Fibroblast of skin of right biceps (primary cell): ENCODE measurements around the gene TOMM5.
A peak's percentile ranks its signal among the peaks of the same experiment; 100 is the strongest.

Experiments used
- DNase-seq: peaks from one replicate; pipeline ENCODE4 v3.0.0-alpha.2; 2013

TOMM5 gene

GRCh38 chr9:37592108-37592951 lies at the start of gene TOMM5:
Gene TOMM5 (minus strand): TSS chr9:37592597. CDS start chr9:37592532, 65 bp downstream.
- DNase-seq: peak; percentile 94

- no peak for DNase-seq
Measured at GRCh38 chr9:37641331-37641730, 48.9 kb upstream of the TOMM5 start.

GRCh38 chr9:37640246-37640645 lies 47.8 kb upstream of the TOMM5 start:
- DNase-seq: no peak

- no peak for DNase-seq
Measured at GRCh38 chr9:37639841-37640240, 47.4 kb upstream of the TOMM5 start.

- DNase-seq: no peak
Measured at GRCh38 chr9:37639109-37639762, 46.8 kb upstream of the TOMM5 start.

- DNase-seq: no peak
Measured at GRCh38 chr9:37636511-37637448, 44.4 kb upstream of the TOMM5 start.

GRCh38 chr9:37635808-37636207 lies 43.4 kb upstream of the TOMM5 start:
- no peak for DNase-seq

GRCh38 chr9:37632479-37632878 lies 40.1 kb upstream of the TOMM5 start:
- DNase-seq: no peak

- DNase-seq: no peak
Measured at GRCh38 chr9:37626708-37627292, 34.4 kb upstream of the TOMM5 start.

GRCh38 chr9:37625758-37626147 lies 33.4 kb upstream of the TOMM5 start:
- no peak for DNase-seq

- no peak for DNase-seq
Measured at GRCh38 chr9:37625036-37625757, 32.8 kb upstream of the TOMM5 start.

- DNase-seq: no peak
Measured at GRCh38 chr9:37624073-37624472, 31.7 kb upstream of the TOMM5 start.

- DNase-seq: no peak
Measured at GRCh38 chr9:37623267-37623666, 30.9 kb upstream of the TOMM5 start.

- DNase-seq: peak; percentile 49
Measured at GRCh38 chr9:37622462-37622861, 30.1 kb upstream of the TOMM5 start.

- DNase-seq: no peak
Measured at GRCh38 chr9:37621273-37622121, 29.1 kb upstream of the TOMM5 start.

GRCh38 chr9:37620396-37620795 lies 28.0 kb upstream of the TOMM5 start:
- no peak for DNase-seq

- DNase-seq: no peak
Measured at GRCh38 chr9:37619806-37620205, 27.4 kb upstream of the TOMM5 start.

GRCh38 chr9:37618817-37619216 lies 26.4 kb upstream of the TOMM5 start:
- DNase-seq: peak; percentile 79

GRCh38 chr9:37617832-37618231 lies 25.4 kb upstream of the TOMM5 start:
- peak; percentile 54 for DNase-seq

GRCh38 chr9:37617161-37617560 lies 24.8 kb upstream of the TOMM5 start:
- DNase-seq: no peak

GRCh38 chr9:37611961-37612360 lies 19.6 kb upstream of the TOMM5 start:
- DNase-seq: no peak
